Peyer's patch (tissue), 4 donors: ENCODE results near the gene GAB1.

ENCODE experiments used
- CTCF ChIP-seq, 6 experiments: fragments of 450-650 bp in 4 of 6; fragments of 200-600 bp in 2 of 6; sonication (generic) in 1 of 6; IDR thresholded peaks; one replicate each; pipeline ENCODE4 v1.5.1; 2017 to 2019; ENCODE audit warnings: antibody characterized with exemption in 6 of 6, mild to moderate bottlenecking in 3 of 6, moderate library complexity in 1 of 6
- POLR2A ChIP-seq, 2 donors: fragments of 450-650 bp; IDR thresholded peaks; one replicate each; pipeline ENCODE4 v1.5.1; 2017; ENCODE audit warnings: antibody characterized with exemption in 2 of 2, mild to moderate bottlenecking in 2 of 2, moderate library complexity in 2 of 2

DNA sequence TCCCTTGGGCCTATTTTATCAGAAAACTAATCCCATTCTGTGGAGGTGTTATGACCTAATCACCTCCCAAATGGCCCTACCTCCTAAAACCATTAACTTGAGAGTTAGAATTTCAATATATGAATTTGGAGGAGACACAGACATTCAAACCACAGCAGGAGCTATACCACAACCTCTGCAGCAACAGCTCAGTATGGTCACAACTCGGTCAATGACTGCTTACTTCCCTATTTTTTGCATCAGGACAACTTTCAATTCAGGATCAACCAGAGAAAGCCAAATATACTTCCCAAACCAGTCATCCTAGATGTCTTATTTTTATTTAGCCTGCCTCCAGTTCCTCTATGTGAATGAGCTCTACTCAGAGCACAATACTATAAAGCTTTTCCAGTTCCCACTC is 165.6 kb downstream of the GAB1 start:
- TF ChIP-seq CTCF (IDR thresholded peaks at IDR 0.05) (no peak), POLR2A (IDR thresholded peaks at IDR 0.05) (no peak)
